ENCODE measurements around the gene GPR132. TPM values are rescaled to one million over a fixed set of nuclear protein-coding genes. Genes with fewer than 3 reads are reported as not detected.
A peak's percentile ranks its signal among the peaks of the same experiment; 100 is the strongest.
"Not testable (repeated sequence)": the region's sequence is repeated elsewhere in the genome, so short reads cannot be mapped to it uniquely, and the experiment has no call there.

Gene GPR132
- total RNA-seq, 1 experiment from 2014 or later, result not detected

- peak overlapping the region; percentile 42 for H3K27ac ChIP-seq
- no peaks in the 10 kb centered on the region for H3K27me3 ChIP-seq (replicated peaks)
- peak overlapping the region; percentile 40 for H3K4me3 ChIP-seq
- 0 out of 2 replicates have a peak, but pooled peaks cover 5% of the 10 kb centered on the region for H3K36me3 ChIP-seq
- peak; percentile 81 to 82 for DNase-seq (ENCODE audit: low read depth in 1 of 2, low spot score in 2 of 2)
- H3K9me3 ChIP-seq (replicated peaks), result no peaks in the 10 kb centered on the region
- peaks cover 61% of the 10 kb centered on the region for H3K4me1 ChIP-seq (replicated peaks)
Observed at GRCh38 chr14:105087963-105088811, 23.0 kb upstream of the GPR132 start.

DNA sequence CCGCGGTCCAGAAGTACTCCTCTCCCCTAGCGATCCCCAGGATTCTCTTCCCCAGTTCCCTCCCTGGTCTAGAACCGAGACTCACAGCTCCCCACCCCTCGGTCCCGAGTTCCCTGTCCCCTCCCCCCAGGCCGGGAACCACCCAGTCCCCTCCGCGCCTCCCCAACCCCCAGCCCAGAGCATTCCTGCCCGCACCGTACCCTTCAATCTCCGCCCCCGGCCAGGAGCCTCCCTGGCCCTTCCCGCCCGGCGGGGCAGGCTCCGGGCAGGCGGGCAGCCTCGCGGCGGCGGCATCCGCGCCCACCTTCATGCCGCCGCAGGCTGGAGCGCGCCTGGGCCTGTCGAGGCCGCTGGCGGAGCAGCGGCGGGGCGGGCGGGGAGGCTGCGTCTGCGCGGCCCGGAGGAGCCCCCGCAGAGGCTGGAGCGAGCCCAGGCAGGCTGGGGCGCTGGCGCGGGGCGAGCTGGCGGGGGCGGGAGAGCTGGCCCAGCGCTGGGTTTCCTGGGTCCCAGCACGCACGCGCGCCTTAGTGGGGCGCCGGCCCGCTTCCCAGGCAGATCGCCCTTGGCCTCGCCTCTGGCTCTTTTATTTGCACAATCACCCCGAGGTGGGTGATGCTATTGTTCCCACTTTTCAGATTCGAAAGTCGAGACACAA lies 22.2 kb upstream of the GPR132 start:
- H3K36me3 ChIP-seq, result no peaks in the 10 kb centered on the region
- peak overlapping the region; percentile 42 for H3K27ac ChIP-seq
- peak in 1 of 2 experiments; percentile 76 for DNase-seq (ENCODE audit: low read depth in 1 of 2, low spot score in 2 of 2)
- H3K9me3 ChIP-seq (replicated peaks), result no peaks in the 10 kb centered on the region
- H3K27me3 ChIP-seq (replicated peaks), result no peaks in the 10 kb centered on the region
- peak overlapping the region; percentile 40 for H3K4me3 ChIP-seq
- H3K4me1 ChIP-seq (replicated peaks), result peaks cover 54% of the 10 kb centered on the region

- peak overlapping the region; percentile 40 for H3K4me3 ChIP-seq
- H3K27ac ChIP-seq, result peak overlapping the region; percentile 42
- H3K27me3 ChIP-seq (replicated peaks), result no peaks in the 10 kb centered on the region
- H3K36me3 ChIP-seq, result no peaks in the 10 kb centered on the region
- H3K4me1 ChIP-seq (replicated peaks), result peaks cover 48% of the 10 kb centered on the region
- H3K9me3 ChIP-seq (replicated peaks), result no peaks in the 10 kb centered on the region
- DNase-seq (ENCODE audit: low read depth in 1 of 2, low spot score in 2 of 2), result peak; percentile 73 to 88
Observed at GRCh38 chr14:105086833-105087307, 21.6 kb upstream of the GPR132 start.

DNA sequence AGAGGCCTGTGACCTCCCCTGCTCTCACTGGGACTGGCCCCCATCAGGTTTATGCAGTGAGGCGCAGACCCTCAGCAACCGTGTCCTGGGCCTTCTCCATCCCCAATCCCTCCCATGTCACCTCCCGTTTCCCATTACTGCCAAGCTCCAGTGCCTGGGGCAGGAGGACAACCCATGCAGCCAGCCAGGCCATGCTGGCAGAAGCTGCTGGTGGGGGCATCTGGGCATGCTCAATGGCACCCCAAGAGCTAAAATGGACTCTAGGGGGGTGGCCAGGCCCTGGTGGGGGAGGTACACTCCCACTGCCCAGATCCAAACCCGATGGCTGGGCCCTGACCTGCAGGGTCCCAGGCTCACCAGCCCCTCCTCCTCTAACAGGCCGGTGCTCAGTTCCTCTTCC lies 20.5 kb upstream of the GPR132 start:
- no peaks in the 10 kb centered on the region for H3K36me3 ChIP-seq
- H3K27me3 ChIP-seq (replicated peaks), result 0 out of 2 replicates have a peak, but pooled peaks cover 2% of the 10 kb centered on the region
- H3K4me1 ChIP-seq (replicated peaks), result peaks cover 37% of the 10 kb centered on the region
- H3K27ac ChIP-seq, result no peak overlapping the region
- H3K9me3 ChIP-seq (replicated peaks), result no peaks in the 10 kb centered on the region
- DNase-seq (ENCODE audit: low read depth in 1 of 2, low spot score in 2 of 2), result no peak
- H3K4me3 ChIP-seq, result no peak overlapping the region

DNA sequence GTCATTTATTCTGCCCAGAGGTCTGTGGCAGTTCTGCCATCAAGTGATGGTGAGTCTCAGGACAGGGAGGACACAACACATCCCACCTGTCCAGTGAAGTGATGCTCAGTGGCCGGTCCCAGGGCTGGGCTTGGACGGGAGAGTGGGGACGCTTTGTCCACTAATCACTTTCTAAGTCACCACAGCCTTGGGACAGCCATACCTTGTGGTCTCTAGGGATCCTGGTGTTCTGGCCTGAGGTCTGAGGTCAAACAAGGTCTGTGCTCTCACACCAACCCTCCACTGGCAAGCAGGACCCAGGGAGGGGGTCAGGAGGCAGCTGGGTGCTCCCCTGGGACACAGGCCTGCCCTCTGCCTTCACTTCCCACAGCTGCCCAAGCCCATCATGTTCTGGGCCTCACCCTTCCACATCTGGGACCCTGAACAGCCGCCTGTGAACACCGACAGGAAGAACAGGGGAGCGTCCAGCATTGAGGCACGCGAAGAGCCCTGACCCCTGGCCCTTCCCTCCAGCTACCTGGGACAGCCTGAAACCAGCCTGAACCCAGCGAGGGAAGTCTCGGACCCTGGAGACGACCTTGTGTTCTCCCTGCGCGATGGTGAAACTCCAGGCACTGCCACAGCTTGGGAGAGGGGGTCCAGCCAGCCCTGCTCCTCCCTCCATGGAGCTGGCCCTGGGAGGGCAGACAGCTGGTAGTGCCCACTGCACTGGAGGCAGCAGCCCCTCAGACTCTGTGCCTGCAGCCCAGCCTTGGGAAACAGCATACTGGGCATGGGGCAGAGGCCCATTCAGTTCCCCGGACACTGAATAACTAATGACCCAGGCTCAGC lies 19.7 kb upstream of the GPR132 start:
- Histone ChIP-seq H3K27me3 (replicated peaks) (0 out of 2 replicates have a peak, but pooled peaks cover 2% of the 10 kb centered on the region), H3K4me1 (replicated peaks) (peaks cover 29% of the 10 kb centered on the region), H3K27ac (no peak overlapping the region), H3K9me3 (replicated peaks) (no peaks in the 10 kb centered on the region), H3K4me3 (no peak overlapping the region), H3K36me3 (no peaks in the 10 kb centered on the region)
- no peak for DNase-seq (ENCODE audit: low read depth in 1 of 2, low spot score in 2 of 2)

DNA sequence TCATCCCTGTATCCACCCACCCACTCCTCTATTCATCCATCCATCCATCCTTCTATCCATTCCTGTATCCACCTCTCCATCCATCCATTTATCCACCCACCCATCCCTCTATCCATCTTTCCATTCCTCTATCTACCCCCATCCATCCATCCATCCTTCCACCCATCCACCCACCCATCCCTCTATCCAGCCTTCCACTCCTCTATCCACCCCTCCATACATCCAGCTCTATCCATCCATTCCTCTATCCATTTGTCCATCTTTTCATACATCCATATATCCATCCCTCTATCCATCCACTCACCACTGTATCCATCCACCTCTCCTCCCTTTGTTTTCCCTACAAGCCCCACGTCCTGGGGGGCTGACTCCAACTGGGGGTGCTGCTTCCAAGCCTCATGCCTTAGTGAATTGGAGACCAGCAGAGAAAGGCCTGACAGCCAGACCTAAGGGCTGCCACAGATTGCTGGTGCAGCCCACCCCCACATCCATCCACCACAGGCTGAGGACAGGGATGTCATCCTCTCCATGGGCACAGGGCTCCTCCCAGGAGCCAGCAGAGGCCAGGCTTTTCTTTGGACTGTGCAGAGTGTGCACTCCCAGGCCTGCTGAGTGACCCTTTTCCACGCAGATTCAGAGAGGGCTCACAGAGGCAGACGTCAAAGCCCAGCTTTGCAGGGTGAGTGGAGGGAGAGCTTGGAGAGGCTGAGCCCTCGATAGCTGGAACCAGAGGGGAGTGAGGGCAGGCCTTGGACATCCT lies 18.9 kb upstream of the GPR132 start:
- 0 out of 2 replicates have a peak, but pooled peaks cover 2% of the 10 kb centered on the region for H3K27me3 ChIP-seq (replicated peaks)
- no peak for DNase-seq (ENCODE audit: low read depth in 1 of 2, low spot score in 2 of 2)
- H3K36me3 ChIP-seq, result no peaks in the 10 kb centered on the region
- H3K4me3 ChIP-seq, result no peak overlapping the region
- H3K9me3 ChIP-seq (replicated peaks), result no peaks in the 10 kb centered on the region
- no peak overlapping the region for H3K27ac ChIP-seq
- peaks cover 28% of the 10 kb centered on the region for H3K4me1 ChIP-seq (replicated peaks)

GRCh38 chr14:105082703-105083102 lies 17.5 kb upstream of the GPR132 start:
- Histone ChIP-seq H3K4me3 (no peak overlapping the region), H3K27me3 (replicated peaks) (peaks cover 5% of the 10 kb centered on the region; the same call in 1 of the 2 replicates), H3K36me3 (no peaks in the 10 kb centered on the region), H3K9me3 (replicated peaks) (no peaks in the 10 kb centered on the region), H3K27ac (no peak overlapping the region), H3K4me1 (replicated peaks) (peaks cover 14% of the 10 kb centered on the region)
- DNase-seq (ENCODE audit: low read depth in 1 of 2, low spot score in 2 of 2), result no peak

DNA sequence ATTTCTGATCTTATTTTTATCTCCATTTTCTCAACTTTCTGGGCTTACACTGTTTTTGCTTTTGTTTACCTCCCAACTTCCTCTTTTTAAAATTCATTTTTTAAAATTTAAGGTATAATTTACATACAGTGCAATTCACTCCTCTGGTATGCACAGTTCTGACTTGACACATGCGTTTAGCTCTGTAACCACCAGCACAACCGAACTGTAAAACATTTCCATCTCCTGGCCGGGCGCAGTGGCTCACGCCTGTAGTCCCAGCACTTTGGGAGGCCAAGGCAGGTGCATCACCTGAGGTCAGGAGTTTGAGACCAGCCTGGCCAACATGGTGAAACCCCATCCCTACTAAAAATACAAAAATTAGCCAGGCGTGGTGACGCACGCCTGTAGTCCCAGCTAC lies 16.2 kb upstream of the GPR132 start:
- not testable (repeated sequence) for H3K4me1 ChIP-seq (replicated peaks); H3K27ac ChIP-seq; H3K27me3 ChIP-seq (replicated peaks); H3K36me3 ChIP-seq; H3K4me3 ChIP-seq; DNase-seq (ENCODE audit: low read depth in 1 of 2, low spot score in 2 of 2); H3K9me3 ChIP-seq (replicated peaks)

DNA sequence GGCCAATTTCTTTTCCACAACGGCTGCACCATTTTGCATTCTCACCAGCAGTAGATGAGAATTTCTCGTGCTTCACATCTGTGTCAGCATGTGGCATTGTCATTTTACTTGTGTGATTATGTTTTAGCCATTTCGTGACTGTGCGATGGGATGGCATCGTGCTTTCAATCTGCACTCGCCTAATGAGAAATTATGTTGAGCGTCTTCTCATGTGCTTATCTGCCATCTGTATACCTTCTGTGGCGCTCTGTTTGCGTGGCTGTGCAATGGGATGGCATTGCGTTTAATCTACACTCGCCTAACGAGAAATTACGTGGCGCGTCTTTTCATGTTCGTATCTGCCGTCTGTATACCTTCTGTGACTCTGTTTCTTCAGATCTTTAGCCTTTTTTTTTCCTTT lies 14.9 kb upstream of the GPR132 start:
- H3K27ac ChIP-seq, result no peak overlapping the region
- H3K9me3 ChIP-seq (replicated peaks), result no peaks in the 10 kb centered on the region
- H3K27me3 ChIP-seq (replicated peaks), result peaks cover 13% of the 10 kb centered on the region
- no peak for DNase-seq (ENCODE audit: low read depth in 1 of 2, low spot score in 2 of 2)
- H3K4me3 ChIP-seq, result no peak overlapping the region
- no peaks in the 10 kb centered on the region for H3K36me3 ChIP-seq
- no peaks in the 10 kb centered on the region for H3K4me1 ChIP-seq (replicated peaks)

GRCh38 chr14:105078294-105078693 lies 13.1 kb upstream of the GPR132 start:
- no peak for DNase-seq (ENCODE audit: low read depth in 1 of 2, low spot score in 2 of 2)
- Histone ChIP-seq H3K27ac (no peak overlapping the region), H3K4me1 (replicated peaks) (no peaks in the 10 kb centered on the region), H3K4me3 (no peak overlapping the region), H3K27me3 (replicated peaks) (peaks cover 13% of the 10 kb centered on the region), H3K36me3 (no peaks in the 10 kb centered on the region), H3K9me3 (replicated peaks) (no peaks in the 10 kb centered on the region)

DNA sequence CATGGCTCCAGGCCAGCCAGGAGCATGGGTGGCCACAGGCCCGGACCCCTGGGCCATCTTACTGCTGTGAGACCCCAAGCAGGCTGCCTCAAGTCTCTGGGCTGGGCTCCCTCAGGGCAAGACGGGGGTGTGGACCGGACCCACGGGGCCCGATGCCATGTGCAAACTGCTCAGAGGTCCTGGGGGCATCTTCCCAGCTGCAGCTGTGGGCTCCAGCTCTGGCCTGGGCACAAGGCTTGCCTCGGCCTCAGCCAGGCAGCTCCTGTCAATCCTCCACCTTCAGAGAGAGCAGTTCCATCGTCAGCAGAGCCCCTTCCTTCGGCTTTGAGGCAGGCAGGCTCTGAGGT lies 12.4 kb upstream of the GPR132 start:
- H3K4me1 ChIP-seq (replicated peaks), result no peaks in the 10 kb centered on the region

DNA sequence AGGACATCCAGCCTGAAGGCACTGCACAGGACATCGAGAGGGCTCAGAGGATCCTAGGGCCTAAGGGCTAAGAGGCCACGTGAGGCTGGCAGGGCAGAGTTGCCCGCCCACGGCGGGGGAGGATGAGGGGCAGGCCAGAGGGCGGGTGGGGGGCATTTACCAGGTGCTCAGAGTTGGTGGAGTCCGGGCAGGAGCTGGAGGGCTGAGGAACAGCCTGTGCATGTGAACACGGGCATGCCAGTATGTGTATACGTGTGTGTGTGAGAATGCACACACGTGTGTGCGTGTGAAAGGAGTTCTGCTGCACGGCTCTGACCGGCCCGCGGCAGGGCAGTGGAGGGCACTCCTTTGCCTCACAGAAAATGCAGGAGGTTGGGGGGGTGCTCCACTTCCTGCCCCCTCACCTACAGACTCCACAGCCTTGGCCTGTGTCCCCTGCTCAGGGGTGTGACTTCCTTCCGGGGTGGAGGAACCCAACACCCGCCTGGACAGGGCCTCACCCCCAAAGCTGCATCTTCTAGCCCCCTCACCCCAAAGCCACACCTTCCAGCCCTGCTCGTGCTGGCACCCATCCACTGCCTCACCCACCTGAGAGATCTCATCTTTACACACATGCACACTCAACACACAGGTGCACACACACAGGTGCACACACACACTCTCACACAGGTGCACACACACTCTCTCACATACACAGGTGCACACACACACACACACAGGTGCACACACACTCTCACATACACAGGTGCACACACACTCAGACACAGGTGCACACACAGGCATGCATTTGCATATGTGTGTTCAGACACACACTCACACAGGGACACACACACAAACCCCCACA lies 11.8 kb upstream of the GPR132 start:
- no peaks in the 10 kb centered on the region for H3K36me3 ChIP-seq
- H3K4me1 ChIP-seq (replicated peaks), result no peaks in the 10 kb centered on the region

More for the DNA sequence above, 12.4 kb upstream of the GPR132 start:
- no peak for DNase-seq (ENCODE audit: low read depth in 1 of 2, low spot score in 2 of 2)
- peaks cover 18% of the 10 kb centered on the region for H3K27me3 ChIP-seq (replicated peaks)
- no peaks in the 10 kb centered on the region for H3K36me3 ChIP-seq
- no peaks in the 10 kb centered on the region for H3K9me3 ChIP-seq (replicated peaks)
- no peak overlapping the region for H3K27ac ChIP-seq
- H3K4me3 ChIP-seq, result no peak overlapping the region

More for the DNA sequence above, 11.8 kb upstream of the GPR132 start:
- Histone ChIP-seq H3K4me3 (no peak overlapping the region), H3K27ac (no peak overlapping the region), H3K9me3 (replicated peaks) (no peaks in the 10 kb centered on the region), H3K27me3 (replicated peaks) (peaks cover 23% of the 10 kb centered on the region)
- no peak for DNase-seq (ENCODE audit: low read depth in 1 of 2, low spot score in 2 of 2)
